HEK293 (cell line): ENCODE measurements around the gene SLC3A2.

Source experiments
- TCF7L2 ChIP-seq: IDR thresholded peaks from 2 replicates; pipeline ENCODE4 v1.6.1; 2011; ENCODE audit warnings: low read depth, mild to moderate bottlenecking, inconsistent platforms, low read length, moderate library complexity, borderline replicate concordance
- ZFP41 ChIP-seq: fragments of 450-650 bp; formaldehyde crosslinking; IDR thresholded peaks from 2 replicates; pipeline ENCODE4 v1.5.1; 2016; ENCODE audit warnings: missing biosample characterization, missing genetic modification characterization, borderline replicate concordance
- ZNF140 ChIP-seq: fragments of 450-650 bp; formaldehyde crosslinking; IDR thresholded peaks from 2 replicates; pipeline ENCODE4 v1.5.1; 2016; ENCODE audit warnings: missing biosample characterization, missing genetic modification characterization
- ZNF274 ChIP-seq, 2 experiments: fragments of 200-500 bp in 1 of 2; fragments of 450-650 bp in 1 of 2; sonication (Bioruptor generic) in 1 of 2; formaldehyde crosslinking in 1 of 2; IDR thresholded peaks; 2 replicates each; pipeline versions ENCODE4 v1.5.1 to v1.6.1; 2014 to 2016; ENCODE audit warnings: borderline replicate concordance in 1 of 2, inconsistent platforms in 1 of 2, low read length in 1 of 2, missing biosample characterization in 1 of 2, missing genetic modification characterization in 1 of 2
- ZNF423 ChIP-seq: fragments of 450-650 bp; formaldehyde crosslinking; IDR thresholded peaks from 2 replicates; pipeline ENCODE4 v1.5.1; 2016; ENCODE audit warnings: missing biosample characterization, missing genetic modification characterization
- ZNF76 ChIP-seq: fragments of 450-650 bp; formaldehyde crosslinking; IDR thresholded peaks from 2 replicates; pipeline ENCODE4; 2016; ENCODE audit warnings: low read depth, missing biosample characterization, missing genetic modification characterization, borderline replicate concordance
- ZNF792 ChIP-seq: fragments of 450-650 bp; formaldehyde crosslinking; IDR thresholded peaks from 2 replicates; pipeline ENCODE4 v1.5.1; 2016; ENCODE audit warnings: missing biosample characterization, missing genetic modification characterization
- TF ChIP-seq, protein P1 (sequence below): fragments of 450-650 bp; formaldehyde crosslinking; IDR thresholded peaks from 2 replicates; pipeline ENCODE4 v1.5.1; 2016; ENCODE audit warnings: missing biosample characterization, missing genetic modification characterization
- TF ChIP-seq, protein P2 (sequence below): fragments of 450-650 bp; formaldehyde crosslinking; IDR thresholded peaks from 2 replicates; pipeline ENCODE4 v1.5.1; 2017; ENCODE audit warnings: missing biosample characterization, missing genetic modification characterization
- TF ChIP-seq, protein P3 (sequence below): fragments of 450-650 bp; formaldehyde crosslinking; IDR thresholded peaks from 2 replicates; pipeline ENCODE4 v1.5.1; 2017; ENCODE audit warnings: missing biosample characterization, missing genetic modification characterization

DNA sequence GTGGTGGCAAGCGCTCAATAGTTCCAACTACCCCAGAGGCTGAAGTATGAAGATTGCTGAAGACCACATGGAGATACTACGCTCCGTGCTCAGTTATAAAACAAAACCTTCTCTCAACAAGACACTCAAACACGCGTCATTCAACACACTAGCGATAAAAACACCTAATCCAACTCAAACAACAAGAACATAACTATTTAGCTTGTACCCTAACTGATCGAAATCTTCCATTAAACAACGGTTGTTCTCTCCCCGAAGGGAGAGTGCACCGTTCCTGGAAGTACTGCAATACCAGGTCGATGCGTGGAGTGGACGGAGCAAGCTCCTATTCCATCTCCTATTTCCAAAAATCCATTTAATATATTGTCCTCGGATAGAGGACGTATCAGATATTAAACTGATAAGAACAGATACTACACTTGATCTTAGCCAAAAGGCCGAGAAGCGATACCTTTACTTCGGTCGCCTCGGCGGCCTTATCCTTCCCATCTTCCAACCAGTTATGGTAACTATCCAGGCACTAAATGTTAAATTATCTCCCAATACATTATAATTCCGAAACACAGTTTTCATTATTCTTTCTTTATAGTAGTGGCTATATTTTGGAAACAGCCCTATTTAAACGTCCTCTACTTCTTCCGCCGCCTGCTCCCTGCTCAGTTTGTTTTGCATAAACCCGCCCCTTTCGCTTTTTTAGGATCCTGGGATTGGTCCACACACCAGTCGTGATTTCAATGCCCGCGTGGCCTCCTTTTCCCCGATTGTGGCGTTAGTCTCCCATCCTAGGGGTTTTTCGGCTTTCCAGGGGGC, 39.1 kb upstream of the SLC3A2 start:
- no peak for TF ChIP-seq ZNF274 (IDR thresholded peaks at IDR 0.05; ENCODE audit: low read length)
- no peak for TF ChIP-seq ZNF274 (tag by site-specific recombination; IDR thresholded peaks at IDR 0.05; ENCODE audit: borderline replicate concordance)
- TF ChIP-seq ZNF792 (tag by site-specific recombination) = peak; percentile 75; the same call in 1 of the 2 replicates
- TF ChIP-seq, protein P1, sequence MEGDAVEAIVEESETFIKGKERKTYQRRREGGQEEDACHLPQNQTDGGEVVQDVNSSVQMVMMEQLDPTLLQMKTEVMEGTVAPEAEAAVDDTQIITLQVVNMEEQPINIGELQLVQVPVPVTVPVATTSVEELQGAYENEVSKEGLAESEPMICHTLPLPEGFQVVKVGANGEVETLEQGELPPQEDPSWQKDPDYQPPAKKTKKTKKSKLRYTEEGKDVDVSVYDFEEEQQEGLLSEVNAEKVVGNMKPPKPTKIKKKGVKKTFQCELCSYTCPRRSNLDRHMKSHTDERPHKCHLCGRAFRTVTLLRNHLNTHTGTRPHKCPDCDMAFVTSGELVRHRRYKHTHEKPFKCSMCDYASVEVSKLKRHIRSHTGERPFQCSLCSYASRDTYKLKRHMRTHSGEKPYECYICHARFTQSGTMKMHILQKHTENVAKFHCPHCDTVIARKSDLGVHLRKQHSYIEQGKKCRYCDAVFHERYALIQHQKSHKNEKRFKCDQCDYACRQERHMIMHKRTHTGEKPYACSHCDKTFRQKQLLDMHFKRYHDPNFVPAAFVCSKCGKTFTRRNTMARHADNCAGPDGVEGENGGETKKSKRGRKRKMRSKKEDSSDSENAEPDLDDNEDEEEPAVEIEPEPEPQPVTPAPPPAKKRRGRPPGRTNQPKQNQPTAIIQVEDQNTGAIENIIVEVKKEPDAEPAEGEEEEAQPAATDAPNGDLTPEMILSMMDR = 0 out of 2 replicates have a peak, but pooled peaks have one; percentile 37
- TF ChIP-seq ZNF140 = no peak; the same call in 1 of the 2 replicates
- TF ChIP-seq, protein P2, sequence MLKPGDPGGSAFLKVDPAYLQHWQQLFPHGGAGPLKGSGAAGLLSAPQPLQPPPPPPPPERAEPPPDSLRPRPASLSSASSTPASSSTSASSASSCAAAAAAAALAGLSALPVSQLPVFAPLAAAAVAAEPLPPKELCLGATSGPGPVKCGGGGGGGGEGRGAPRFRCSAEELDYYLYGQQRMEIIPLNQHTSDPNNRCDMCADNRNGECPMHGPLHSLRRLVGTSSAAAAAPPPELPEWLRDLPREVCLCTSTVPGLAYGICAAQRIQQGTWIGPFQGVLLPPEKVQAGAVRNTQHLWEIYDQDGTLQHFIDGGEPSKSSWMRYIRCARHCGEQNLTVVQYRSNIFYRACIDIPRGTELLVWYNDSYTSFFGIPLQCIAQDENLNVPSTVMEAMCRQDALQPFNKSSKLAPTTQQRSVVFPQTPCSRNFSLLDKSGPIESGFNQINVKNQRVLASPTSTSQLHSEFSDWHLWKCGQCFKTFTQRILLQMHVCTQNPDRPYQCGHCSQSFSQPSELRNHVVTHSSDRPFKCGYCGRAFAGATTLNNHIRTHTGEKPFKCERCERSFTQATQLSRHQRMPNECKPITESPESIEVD (tag by site-specific recombination) = peak; percentile 93
- TF ChIP-seq ZFP41 (tag by site-specific recombination) = peak; percentile 98
- peak; percentile 67 for TF ChIP-seq ZNF76 (tag by site-specific recombination)
- no peak for TF ChIP-seq ZNF423 (tag by site-specific recombination)
- TF ChIP-seq TCF7L2 = peak; percentile 54; the same call in 1 of the 2 replicates
- TF ChIP-seq, protein P3, sequence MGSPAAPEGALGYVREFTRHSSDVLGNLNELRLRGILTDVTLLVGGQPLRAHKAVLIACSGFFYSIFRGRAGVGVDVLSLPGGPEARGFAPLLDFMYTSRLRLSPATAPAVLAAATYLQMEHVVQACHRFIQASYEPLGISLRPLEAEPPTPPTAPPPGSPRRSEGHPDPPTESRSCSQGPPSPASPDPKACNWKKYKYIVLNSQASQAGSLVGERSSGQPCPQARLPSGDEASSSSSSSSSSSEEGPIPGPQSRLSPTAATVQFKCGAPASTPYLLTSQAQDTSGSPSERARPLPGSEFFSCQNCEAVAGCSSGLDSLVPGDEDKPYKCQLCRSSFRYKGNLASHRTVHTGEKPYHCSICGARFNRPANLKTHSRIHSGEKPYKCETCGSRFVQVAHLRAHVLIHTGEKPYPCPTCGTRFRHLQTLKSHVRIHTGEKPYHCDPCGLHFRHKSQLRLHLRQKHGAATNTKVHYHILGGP (tag by site-specific recombination) = peak; percentile 91
